ENCODE measurements around the gene DHRS4. TPM values are rescaled to one million over a fixed set of nuclear protein-coding genes. Genes with fewer than 3 reads are reported as not detected.
"Not testable (repeated sequence)": the region's sequence is repeated elsewhere in the genome, so short reads cannot be mapped to it uniquely, and the experiment has no call there.

DHRS4 gene
- total RNA-seq, 2 donors from 2014 or later: 21.6 to 24.4 TPM

DNA sequence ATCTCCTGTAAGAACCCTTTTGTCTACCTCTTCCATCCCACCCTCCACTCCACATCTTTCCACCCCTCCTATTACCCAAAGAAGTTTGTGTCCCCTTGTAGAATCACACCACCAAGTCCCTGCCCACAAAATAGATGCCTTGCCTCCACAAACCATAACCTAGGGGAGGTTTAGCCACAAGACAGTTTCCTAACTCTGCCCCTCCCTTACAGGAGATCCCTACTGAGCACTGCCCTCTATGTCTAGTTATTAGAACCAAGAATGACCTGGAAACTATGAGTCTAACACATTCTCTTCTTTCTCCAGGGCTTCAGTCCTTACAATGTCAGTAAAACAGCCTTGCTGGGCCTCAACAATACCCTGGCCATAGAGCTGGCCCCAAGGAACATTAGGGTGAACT lies 47.5 kb downstream of the DHRS4 start:
- H3K4me1 Mint-ChIP-seq (ENCODE audit: low read depth); ATAC-seq (replicated peaks in 1 of 2); H3K27ac Mint-ChIP-seq; H3K27me3 Mint-ChIP-seq (ENCODE audit: low read depth); H3K36me3 Mint-ChIP-seq (ENCODE audit: insufficient read depth in 2 of 2); H3K9me3 Mint-ChIP-seq; DNase-seq; H3K4me3 Mint-ChIP-seq: not testable (repeated sequence)

DNA sequence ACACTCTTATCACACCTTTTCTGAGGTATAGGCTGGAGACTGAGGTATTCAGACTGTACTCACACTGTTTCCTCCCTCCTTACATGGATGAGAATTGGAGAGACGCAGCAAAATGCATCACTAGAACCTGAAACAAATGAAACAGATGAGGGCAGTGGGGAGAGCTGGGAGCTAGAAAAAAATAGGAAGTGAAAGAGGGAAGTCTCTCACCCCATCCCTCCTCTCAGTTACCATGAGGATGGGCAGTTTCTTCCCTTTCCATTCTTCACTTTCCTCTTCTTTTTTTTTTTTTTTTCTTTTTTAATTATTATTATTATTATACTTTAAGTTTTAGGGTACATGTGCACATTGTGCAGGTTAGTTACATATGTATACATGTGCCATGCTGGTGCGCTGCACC lies 48.1 kb downstream of the DHRS4 start:
- H3K4me3 Mint-ChIP-seq; ATAC-seq (replicated peaks in 1 of 2); H3K36me3 Mint-ChIP-seq (ENCODE audit: insufficient read depth in 2 of 2); H3K4me1 Mint-ChIP-seq (ENCODE audit: low read depth); H3K27ac Mint-ChIP-seq; H3K9me3 Mint-ChIP-seq; H3K27me3 Mint-ChIP-seq (ENCODE audit: low read depth); DNase-seq: not testable (repeated sequence)

DNA sequence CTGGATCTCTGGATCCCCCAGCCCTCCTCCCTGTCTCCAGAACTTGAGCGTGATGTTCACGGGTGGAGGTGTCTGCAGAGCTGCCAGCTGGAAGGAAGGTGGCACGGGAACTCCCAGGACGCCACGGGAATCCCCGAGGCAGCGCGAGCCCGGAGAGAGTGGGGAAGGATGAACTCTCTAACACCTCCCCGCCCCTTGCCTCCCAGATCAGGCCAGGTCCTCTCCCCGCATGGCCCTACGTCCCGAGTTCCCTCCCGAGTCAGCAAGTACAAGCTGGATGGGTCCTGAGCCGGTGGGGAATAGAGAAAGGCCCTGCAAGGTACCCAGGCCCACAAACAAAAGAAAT lies 52.9 kb downstream of the DHRS4 start:
- H3K9me3 Mint-ChIP-seq; H3K27me3 Mint-ChIP-seq (ENCODE audit: low read depth); H3K36me3 Mint-ChIP-seq (ENCODE audit: insufficient read depth in 2 of 2); DNase-seq; H3K27ac Mint-ChIP-seq: not testable (repeated sequence)
- H3K4me1 Mint-ChIP-seq (ENCODE audit: low read depth): peaks cover 35% of the 10 kb centered on the region
- peak; percentile 37 to 53 for ATAC-seq (replicated peaks in 1 of 2)
- peak overlapping the region in 1 of 2 donors; percentile 73 for H3K4me3 Mint-ChIP-seq

DNA sequence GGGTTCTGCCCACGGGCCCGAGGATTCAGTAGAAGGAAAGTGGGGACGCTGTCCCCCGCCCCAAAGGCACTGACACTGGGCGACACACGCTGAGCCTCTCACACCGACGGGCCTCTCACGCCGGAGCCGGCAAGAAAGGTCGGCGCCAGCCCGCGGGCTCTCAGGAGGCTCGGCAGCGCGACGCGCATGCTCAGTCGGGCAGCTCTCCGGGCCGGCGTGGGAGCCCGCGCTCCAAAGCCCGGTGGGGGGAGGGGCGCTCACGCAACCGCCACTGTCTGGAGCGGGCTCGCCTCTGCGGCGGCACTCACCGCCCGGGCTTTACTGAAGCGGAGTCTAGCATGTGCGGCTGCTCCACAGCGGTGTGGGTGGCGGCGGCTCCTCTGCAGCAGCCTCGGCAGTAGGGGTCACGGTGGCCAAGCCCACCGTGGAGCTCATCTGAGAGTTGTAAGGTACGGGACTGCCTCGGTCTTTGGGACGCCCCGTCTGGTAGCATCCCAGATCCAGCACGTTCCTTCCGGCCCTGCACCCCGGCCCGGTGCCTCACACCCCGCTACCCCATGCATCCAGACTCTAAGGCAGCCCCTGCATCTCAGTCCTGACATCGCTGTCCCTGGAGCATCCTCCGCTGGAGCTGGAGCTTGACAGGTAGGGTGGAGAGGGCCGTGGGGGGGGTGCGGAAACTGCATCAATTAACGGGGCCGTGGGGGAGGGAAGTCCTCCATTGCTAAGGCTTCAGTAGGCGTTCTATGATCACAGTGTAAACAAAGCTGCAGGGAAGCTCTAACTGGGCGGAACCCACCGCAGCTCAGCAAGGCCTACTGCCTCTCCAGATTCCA lies 53.5 kb downstream of the DHRS4 start:
- peak; percentile 94 to 95 for ATAC-seq (replicated peaks in 1 of 2)
- H3K9me3 Mint-ChIP-seq; H3K27me3 Mint-ChIP-seq (ENCODE audit: low read depth); H3K36me3 Mint-ChIP-seq (ENCODE audit: insufficient read depth in 2 of 2); H3K27ac Mint-ChIP-seq: not testable (repeated sequence)
- H3K4me1 Mint-ChIP-seq (ENCODE audit: low read depth): peaks cover 36% of the 10 kb centered on the region
- H3K4me3 Mint-ChIP-seq: peak overlapping the region; percentile 62 to 73
- DNase-seq: peak; percentile 81 to 82

DNA sequence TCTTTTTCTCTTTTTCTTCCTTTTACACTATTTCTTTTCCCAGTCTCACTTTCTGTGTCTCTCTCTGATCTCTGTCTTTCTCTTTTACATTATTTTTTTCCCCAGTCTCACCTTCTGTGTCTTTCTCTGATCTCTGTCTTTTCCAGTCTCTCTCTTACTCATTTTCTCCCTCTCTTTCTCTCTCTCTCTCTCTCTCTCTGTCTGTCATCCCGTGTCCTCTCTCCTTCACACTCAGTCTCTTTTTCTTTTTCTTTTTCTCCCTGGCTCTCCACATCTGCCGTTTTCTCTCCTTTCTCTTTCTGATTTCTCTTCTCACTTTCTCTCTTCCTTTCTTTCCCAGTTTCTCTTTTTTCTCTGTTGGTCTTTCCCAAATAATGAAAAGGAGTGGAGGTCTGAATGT lies 57.5 kb downstream of the DHRS4 start:
- Mint-ChIP-seq H3K36me3 (ENCODE audit: insufficient read depth in 2 of 2) (peaks cover 0 to 3% of the 10 kb centered on the region in 2 donors), H3K27me3 (ENCODE audit: low read depth) (no peaks in the 10 kb centered on the region), H3K4me1 (ENCODE audit: low read depth) (peaks cover 36% of the 10 kb centered on the region), H3K27ac (peak overlapping the region; percentile 83), H3K9me3 (no peaks in the 10 kb centered on the region), H3K4me3 (peak overlapping the region; percentile 25 to 70)
- ATAC-seq (replicated peaks in 1 of 2) (no peak), DNase-seq (no peak)

DNA sequence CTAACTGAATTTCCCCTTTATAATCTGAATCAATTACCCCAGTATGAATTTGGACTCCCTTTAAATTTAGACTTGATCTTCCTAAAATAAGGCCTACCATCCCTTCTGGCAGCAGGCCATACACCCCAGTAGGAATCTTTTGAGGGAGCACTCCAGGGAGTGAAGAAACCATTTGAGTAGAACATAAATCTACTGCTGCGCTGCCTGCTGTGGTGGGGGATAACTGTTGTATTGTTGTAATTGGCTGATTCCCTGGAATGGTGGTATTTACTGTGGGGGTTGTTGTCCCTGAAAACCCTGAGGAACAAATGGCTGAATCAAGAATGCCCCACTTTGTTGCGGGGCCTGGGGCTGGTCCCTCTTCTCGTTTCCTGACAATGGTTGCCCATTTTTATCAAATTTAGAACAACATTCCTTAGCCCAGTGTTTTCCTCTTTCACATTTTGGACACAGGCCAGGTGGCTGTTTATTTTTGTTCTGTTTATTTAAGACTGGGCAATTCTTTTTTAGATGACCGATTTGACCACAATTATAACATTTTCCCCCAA lies 59.2 kb downstream of the DHRS4 start:
- not testable (repeated sequence) for H3K36me3 Mint-ChIP-seq (ENCODE audit: insufficient read depth in 2 of 2); H3K9me3 Mint-ChIP-seq; H3K4me3 Mint-ChIP-seq; DNase-seq; H3K27ac Mint-ChIP-seq; H3K27me3 Mint-ChIP-seq (ENCODE audit: low read depth); ATAC-seq (replicated peaks in 1 of 2)
- peaks cover 35% of the 10 kb centered on the region for H3K4me1 Mint-ChIP-seq (ENCODE audit: low read depth)

DNA sequence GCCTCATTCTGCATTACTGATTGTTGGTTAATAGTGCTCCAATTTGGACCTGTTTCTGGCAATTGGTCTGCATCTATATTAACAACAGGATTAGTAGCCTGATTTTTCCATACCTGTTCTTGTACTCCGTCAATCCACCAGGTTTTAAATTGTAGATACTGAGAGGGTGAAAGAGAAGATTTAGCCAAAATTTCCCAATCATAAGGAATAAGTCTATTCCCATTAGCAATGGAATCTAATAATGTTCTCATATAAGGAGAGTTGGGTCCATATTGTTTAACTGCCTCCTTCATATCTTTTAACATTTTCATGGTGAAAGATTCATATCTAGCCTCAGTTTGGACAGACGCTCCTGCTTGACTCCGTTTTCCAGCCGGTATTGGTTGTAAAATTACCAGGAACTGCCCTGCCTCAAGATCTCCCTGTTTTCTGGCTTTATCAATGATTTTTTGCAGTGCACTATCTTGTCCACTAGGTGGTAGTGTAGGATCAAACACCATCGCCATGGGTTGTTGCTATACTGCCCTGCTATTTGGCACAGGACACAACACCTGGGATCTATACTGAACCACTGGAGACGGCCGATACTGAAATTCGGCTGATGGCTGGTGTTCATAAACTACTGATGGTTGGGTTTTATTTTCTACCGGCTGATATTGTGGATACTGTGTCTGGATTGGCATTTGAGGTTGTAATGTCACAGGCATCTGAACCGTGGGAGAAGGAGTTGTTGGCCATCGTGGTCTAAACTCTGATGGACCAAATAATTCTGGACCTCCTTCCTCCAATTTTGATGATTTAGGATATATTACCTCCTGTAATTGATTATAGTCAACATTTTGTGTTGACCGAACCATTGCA lies 60.3 kb downstream of the DHRS4 start:
- peaks cover 0 to 2% of the 10 kb centered on the region in 2 donors for H3K9me3 Mint-ChIP-seq
- H3K27ac Mint-ChIP-seq: no peak overlapping the region
- peaks cover 0 to 1% of the 10 kb centered on the region in 2 donors for H3K36me3 Mint-ChIP-seq (ENCODE audit: insufficient read depth in 2 of 2)
- no peak overlapping the region for H3K4me3 Mint-ChIP-seq
- DNase-seq (peak; percentile 50 to 68), ATAC-seq (replicated peaks in 1 of 2) (peak; percentile 92 to 96)
- peaks cover 24% of the 10 kb centered on the region for H3K4me1 Mint-ChIP-seq (ENCODE audit: low read depth)
- H3K27me3 Mint-ChIP-seq (ENCODE audit: low read depth): peaks cover 13% of the 10 kb centered on the region

DNA sequence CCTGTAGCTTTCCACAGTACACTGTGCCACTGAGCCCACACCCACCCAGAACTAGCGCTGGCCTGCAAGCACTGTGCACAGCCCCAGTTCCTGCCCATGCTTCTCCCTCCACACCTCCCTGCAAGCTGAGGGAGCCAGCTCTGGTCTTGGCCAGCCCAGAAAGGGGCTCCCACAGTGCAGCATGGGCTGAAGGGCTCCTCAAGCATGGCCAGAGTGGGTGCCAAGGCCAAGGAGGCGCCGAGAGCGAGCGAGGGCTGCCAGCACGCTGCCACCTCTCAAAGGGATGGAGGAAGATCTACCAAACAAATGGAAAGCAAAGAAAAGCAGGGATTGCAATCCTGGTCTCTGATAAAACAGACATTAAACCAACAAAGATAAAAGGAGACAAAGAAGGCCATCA lies 62.2 kb downstream of the DHRS4 start:
- H3K4me3 Mint-ChIP-seq; H3K9me3 Mint-ChIP-seq; DNase-seq; H3K36me3 Mint-ChIP-seq (ENCODE audit: insufficient read depth in 2 of 2); H3K4me1 Mint-ChIP-seq (ENCODE audit: low read depth); ATAC-seq (replicated peaks in 1 of 2); H3K27ac Mint-ChIP-seq: not testable (repeated sequence)
- H3K27me3 Mint-ChIP-seq (ENCODE audit: low read depth): peaks cover 13% of the 10 kb centered on the region

Other genes with a start within 250 kb of the DHRS4 start
- gene DHRS4L2, start 35.2 kb downstream of the DHRS4 start, total RNA-seq: 10 to 100 TPM; 24.7 to 27.2 TPM
- 1 to 10 TPM; 1.9 to 2.1 TPM for gene CARMIL3, start 98.2 kb downstream of the DHRS4 start, total RNA-seq
- gene CPNE6, start 117.8 kb downstream of the DHRS4 start, total RNA-seq: under 1 TPM; 0.12 to 0.14 TPM
- gene PCK2, start 140.5 kb downstream of the DHRS4 start, total RNA-seq: 100 to 1,000 TPM; 161 to 180 TPM
- gene DCAF11, start 161.0 kb downstream of the DHRS4 start, total RNA-seq: 100 to 1,000 TPM; 109 to 124 TPM
- 1 to 10 TPM; 5.2 TPM for gene NRL, start 161.2 kb downstream of the DHRS4 start, total RNA-seq
- gene FITM1, start 176.9 kb downstream of the DHRS4 start, total RNA-seq: 1 to 10 TPM in 1 of 2 donors, under 1 TPM in 1; 0.46 to 2.2 TPM
- 100 to 1,000 TPM; 342 to 378 TPM for gene PSME1, start 182.4 kb downstream of the DHRS4 start, total RNA-seq
- 10 to 100 TPM; 38.0 to 56.5 TPM for gene EMC9, start 187.8 kb downstream of the DHRS4 start, total RNA-seq
- gene PSME2, start 192.8 kb downstream of the DHRS4 start, total RNA-seq: 100 to 1,000 TPM; 369 to 376 TPM
- gene RNF31, start 193.7 kb downstream of the DHRS4 start, total RNA-seq: 10 to 100 TPM; 88.7 to 90.6 TPM
- gene IRF9, start 207.5 kb downstream of the DHRS4 start, total RNA-seq: 100 to 1,000 TPM; 245 to 263 TPM
- 10 to 100 TPM; 48.0 to 57.9 TPM for gene REC8, start 218.3 kb downstream of the DHRS4 start, total RNA-seq
- 10 to 100 TPM; 30.9 to 38.0 TPM for gene IPO4, start 235.0 kb downstream of the DHRS4 start, total RNA-seq
- gene TM9SF1, start 241.7 kb downstream of the DHRS4 start, total RNA-seq: 10 to 100 TPM; 27.4 to 32.5 TPM

All from activated T-cell treated with anti-CD3 and anti-CD28 coated beads, Interleukin-2, amount 50 U/mL, for 72 hours (primary cell).